Measurements from ENCODE around the gene ODR4.
"Not testable (repeated sequence)": the region's sequence is repeated elsewhere in the genome, so short reads cannot be mapped to it uniquely, and the experiment has no call there.

The ODR4 gene

GRCh38 chr1:186392711-186393110 is 17.1 kb downstream of the ODR4 start:
- not testable (repeated sequence) for H3K4ac ChIP-seq (ENCODE audit: low read length); H3K4me2 ChIP-seq (ENCODE audit: insufficient read depth, low read length, poor library complexity, severe bottlenecking); H2BK12ac ChIP-seq (ENCODE audit: low read length); H2BK5ac ChIP-seq (ENCODE audit: low read length); H3K27ac ChIP-seq (replicated peaks; ENCODE audit: low read length); H4K91ac ChIP-seq (ENCODE audit: low read depth, low read length, poor library complexity); H2BK15ac ChIP-seq (ENCODE audit: low read length); H3K18ac ChIP-seq (ENCODE audit: low read length); H2AFZ ChIP-seq (ENCODE audit: low read length); H3K9me3 ChIP-seq (replicated peaks in 1 of 2; ENCODE audit: control insufficient read depth in 2 of 2, insufficient read depth in 1 of 2, low read depth in 1 of 2, low read length in 2 of 2); H3K79me1 ChIP-seq (ENCODE audit: low read depth, low read length); H3K27me3 ChIP-seq (ENCODE audit: control insufficient read depth in 3 of 3, insufficient read depth in 3 of 3, low read depth in 1 of 3, low read length in 3 of 3); DNase-seq (ENCODE audit: low spot score); H3K4me1 ChIP-seq (ENCODE audit: control insufficient read depth in 2 of 2, insufficient read depth in 1 of 2, low read depth in 1 of 2, low read length in 2 of 2); H3K9ac ChIP-seq (ENCODE audit: low read depth, low read length, poor library complexity); H3K14ac ChIP-seq (ENCODE audit: low read length); H3K4me3 ChIP-seq (ENCODE audit: low read length in 2 of 2); H2AK5ac ChIP-seq (ENCODE audit: low read depth, low read length); H2BK120ac ChIP-seq (ENCODE audit: low read depth, low read length); H4K8ac ChIP-seq (ENCODE audit: low read depth, low read length); H3K23ac ChIP-seq (ENCODE audit: low read depth, low read length, poor library complexity)
- peaks cover 2 to 96% of the 10 kb centered on the region in 2 donors for H3K36me3 ChIP-seq (replicated peaks in 1 of 2; ENCODE audit: control insufficient read depth in 2 of 2, insufficient read depth in 2 of 2, low read length in 2 of 2)
- WGBS, 2 donors (ENCODE audit: extremely low coverage in 2 of 2, insufficient read length in 2 of 2, insufficient replicate concordance in 1 of 2) = no CpG with 5 or more reads among the region's 6 CpGs

GRCh38 chr1:186401446-186401845 is 25.8 kb downstream of the ODR4 start:
- H3K4me2 ChIP-seq (ENCODE audit: insufficient read depth, low read length, poor library complexity, severe bottlenecking); H3K27ac ChIP-seq (replicated peaks; ENCODE audit: low read length); H4K91ac ChIP-seq (ENCODE audit: low read depth, low read length, poor library complexity); H3K27me3 ChIP-seq (ENCODE audit: control insufficient read depth in 3 of 3, insufficient read depth in 3 of 3, low read depth in 1 of 3, low read length in 3 of 3); H2BK5ac ChIP-seq (ENCODE audit: low read length); H3K23ac ChIP-seq (ENCODE audit: low read depth, low read length, poor library complexity); H2BK120ac ChIP-seq (ENCODE audit: low read depth, low read length); H2BK12ac ChIP-seq (ENCODE audit: low read length); H2BK15ac ChIP-seq (ENCODE audit: low read length); H3K4me3 ChIP-seq (ENCODE audit: low read length in 2 of 2); H3K9ac ChIP-seq (ENCODE audit: low read depth, low read length, poor library complexity); H3K18ac ChIP-seq (ENCODE audit: low read length); H3K14ac ChIP-seq (ENCODE audit: low read length); H2AFZ ChIP-seq (ENCODE audit: low read length); H4K8ac ChIP-seq (ENCODE audit: low read depth, low read length); DNase-seq (ENCODE audit: low spot score); H3K79me1 ChIP-seq (ENCODE audit: low read depth, low read length); H3K9me3 ChIP-seq (replicated peaks in 1 of 2; ENCODE audit: control insufficient read depth in 2 of 2, insufficient read depth in 1 of 2, low read depth in 1 of 2, low read length in 2 of 2); H3K4me1 ChIP-seq (ENCODE audit: control insufficient read depth in 2 of 2, insufficient read depth in 1 of 2, low read depth in 1 of 2, low read length in 2 of 2); H3K4ac ChIP-seq (ENCODE audit: low read length); H2AK5ac ChIP-seq (ENCODE audit: low read depth, low read length): not testable (repeated sequence)
- peaks cover 5 to 81% of the 10 kb centered on the region in 2 donors for H3K36me3 ChIP-seq (replicated peaks in 1 of 2; ENCODE audit: control insufficient read depth in 2 of 2, insufficient read depth in 2 of 2, low read length in 2 of 2)
- no CpG with 5 or more reads among the region's 2 CpGs for WGBS, 2 donors (ENCODE audit: extremely low coverage in 2 of 2, insufficient read length in 2 of 2, insufficient replicate concordance in 1 of 2)

GRCh38 chr1:186403632-186404031 is 28.0 kb downstream of the ODR4 start:
- no peak overlapping the region for H3K27ac ChIP-seq (replicated peaks; ENCODE audit: low read length)
- H2AFZ ChIP-seq (ENCODE audit: low read length) = no peak overlapping the region
- no peak overlapping the region for H2AK5ac ChIP-seq (ENCODE audit: low read depth, low read length)
- H3K79me1 ChIP-seq (ENCODE audit: low read depth, low read length) = no peaks in the 10 kb centered on the region
- H3K9ac ChIP-seq (ENCODE audit: low read depth, low read length, poor library complexity) = no peak overlapping the region
- no peak overlapping the region for H3K18ac ChIP-seq (ENCODE audit: low read length)
- H3K4ac ChIP-seq (ENCODE audit: low read length) = no peak overlapping the region
- H3K27me3 ChIP-seq (ENCODE audit: control insufficient read depth in 3 of 3, insufficient read depth in 3 of 3, low read depth in 1 of 3, low read length in 3 of 3) = no peaks in the 10 kb centered on the region
- H4K91ac ChIP-seq (ENCODE audit: low read depth, low read length, poor library complexity) = no peak overlapping the region
- no peaks in the 10 kb centered on the region for H3K9me3 ChIP-seq (replicated peaks in 1 of 2; ENCODE audit: control insufficient read depth in 2 of 2, insufficient read depth in 1 of 2, low read depth in 1 of 2, low read length in 2 of 2)
- H2BK5ac ChIP-seq (ENCODE audit: low read length) = no peak overlapping the region
- H2BK120ac ChIP-seq (ENCODE audit: low read depth, low read length) = no peak overlapping the region
- H3K4me2 ChIP-seq (ENCODE audit: insufficient read depth, low read length, poor library complexity, severe bottlenecking) = no peak overlapping the region
- H3K23ac ChIP-seq (ENCODE audit: low read depth, low read length, poor library complexity) = no peak overlapping the region
- H2BK12ac ChIP-seq (ENCODE audit: low read length) = no peak overlapping the region
- H2BK15ac ChIP-seq (ENCODE audit: low read length) = no peak overlapping the region
- no peak overlapping the region for H3K14ac ChIP-seq (ENCODE audit: low read length)
- H4K8ac ChIP-seq (ENCODE audit: low read depth, low read length) = no peak overlapping the region
- H3K4me3 ChIP-seq (ENCODE audit: low read length in 2 of 2) = no peak overlapping the region
- no peaks in the 10 kb centered on the region for H3K4me1 ChIP-seq (ENCODE audit: control insufficient read depth in 2 of 2, insufficient read depth in 1 of 2, low read depth in 1 of 2, low read length in 2 of 2)
- no peak for DNase-seq (ENCODE audit: low spot score)
- H3K36me3 ChIP-seq (replicated peaks in 1 of 2; ENCODE audit: control insufficient read depth in 2 of 2, insufficient read depth in 2 of 2, low read length in 2 of 2) = peaks cover 5 to 82% of the 10 kb centered on the region in 2 donors

DNA sequence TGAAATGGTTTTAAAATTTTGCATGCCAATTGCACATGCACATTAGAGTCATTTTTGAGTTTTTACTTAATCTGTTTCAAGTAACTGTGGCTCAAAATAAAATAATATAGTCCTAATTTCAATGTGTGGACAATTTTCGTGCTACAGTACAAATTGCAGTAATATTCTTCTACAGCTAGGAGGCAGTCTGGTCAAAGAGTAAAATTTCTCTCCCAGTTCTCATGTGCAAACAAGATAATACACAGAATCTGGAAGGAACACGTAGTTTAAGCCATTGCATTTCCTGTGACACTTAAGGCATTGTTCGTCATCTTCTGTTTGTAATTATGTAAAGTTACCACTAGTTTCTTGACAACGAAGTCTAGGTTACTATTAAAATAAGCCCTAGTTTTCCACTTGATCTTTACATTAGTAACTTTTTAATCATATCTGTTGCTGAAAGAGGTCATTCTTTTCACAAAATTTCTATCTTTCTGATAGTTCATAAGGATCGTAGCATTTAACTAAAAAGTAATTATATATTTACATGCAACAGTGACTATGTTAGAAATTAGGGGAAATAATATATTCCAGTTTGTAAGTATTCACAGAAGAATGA is 28.9 kb downstream of the ODR4 start:
- H2BK120ac ChIP-seq (ENCODE audit: low read depth, low read length) = no peak overlapping the region
- H3K4me1 ChIP-seq (ENCODE audit: control insufficient read depth in 2 of 2, insufficient read depth in 1 of 2, low read depth in 1 of 2, low read length in 2 of 2) = no peaks in the 10 kb centered on the region
- H3K4ac ChIP-seq (ENCODE audit: low read length) = no peak overlapping the region
- no peak overlapping the region for H3K27ac ChIP-seq (replicated peaks; ENCODE audit: low read length)
- DNase-seq (ENCODE audit: low spot score) = peak; percentile 4
- no peak overlapping the region for H2BK15ac ChIP-seq (ENCODE audit: low read length)
- no peak overlapping the region for H2AK5ac ChIP-seq (ENCODE audit: low read depth, low read length)
- H2AFZ ChIP-seq (ENCODE audit: low read length) = no peak overlapping the region
- no peak overlapping the region for H3K4me3 ChIP-seq (ENCODE audit: low read length in 2 of 2)
- H3K9ac ChIP-seq (ENCODE audit: low read depth, low read length, poor library complexity) = no peak overlapping the region
- H2BK5ac ChIP-seq (ENCODE audit: low read length) = no peak overlapping the region
- H3K4me2 ChIP-seq (ENCODE audit: insufficient read depth, low read length, poor library complexity, severe bottlenecking) = no peak overlapping the region
- no peak overlapping the region for H3K14ac ChIP-seq (ENCODE audit: low read length)
- H3K36me3 ChIP-seq (replicated peaks in 1 of 2; ENCODE audit: control insufficient read depth in 2 of 2, insufficient read depth in 2 of 2, low read length in 2 of 2) = peaks cover 2 to 82% of the 10 kb centered on the region in 2 donors
- no peak overlapping the region for H4K91ac ChIP-seq (ENCODE audit: low read depth, low read length, poor library complexity)
- H3K18ac ChIP-seq (ENCODE audit: low read length) = no peak overlapping the region
- H2BK12ac ChIP-seq (ENCODE audit: low read length) = no peak overlapping the region
- no CpG with 5 or more reads among the region's 5 CpGs for WGBS, 2 donors (ENCODE audit: extremely low coverage in 2 of 2, insufficient read length in 2 of 2, insufficient replicate concordance in 1 of 2)
- H3K23ac ChIP-seq (ENCODE audit: low read depth, low read length, poor library complexity) = no peak overlapping the region
- H4K8ac ChIP-seq (ENCODE audit: low read depth, low read length) = no peak overlapping the region
- no peaks in the 10 kb centered on the region for H3K27me3 ChIP-seq (ENCODE audit: control insufficient read depth in 3 of 3, insufficient read depth in 3 of 3, low read depth in 1 of 3, low read length in 3 of 3)
- H3K79me1 ChIP-seq (ENCODE audit: low read depth, low read length) = no peaks in the 10 kb centered on the region
- H3K9me3 ChIP-seq (replicated peaks in 1 of 2; ENCODE audit: control insufficient read depth in 2 of 2, insufficient read depth in 1 of 2, low read depth in 1 of 2, low read length in 2 of 2) = no peaks in the 10 kb centered on the region
